GM10248 (cell line): Measurements from ENCODE around the gene FAT1.

Experiments used
- CTCF ChIA-PET: fragments of 300-600 bp; sonication (Branson Sonifier 250); formaldehyde crosslinking; extraction: SDS; loops from one replicate; lab custom pipeline; 2021; ENCODE audit warnings: antibody characterized with exemption; lab: Yijun Ruan, JAX
- POLR2A ChIA-PET: fragments of 350-650 bp; sonication (Branson Sonifier 250); formaldehyde crosslinking; extraction: SDS; loops from one replicate; lab custom pipeline; 2020; ENCODE audit warnings: antibody characterized with exemption; lab: Yijun Ruan, JAX
- DNase-seq: peaks from one replicate; pipeline ENCODE4 v3.0.0; 2012; ENCODE audit errors: extremely low spot score
- CTCF ChIP-seq: IDR thresholded peaks from 2 replicates; pipeline ENCODE4 v1.5.1; 2012; ENCODE audit warnings: mild to moderate bottlenecking, low read depth; ENCODE audit errors: extremely low read depth, missing control alignments, control extremely low read depth

The FAT1 gene

GRCh38 chr4:186627226-186627865, 96.3 kb downstream of the FAT1 start:
- POLR2A ChIA-PET: no interaction called here
- no peak for DNase-seq
- TF ChIP-seq CTCF: no peak
- CTCF ChIA-PET: no interaction called here

- TF ChIP-seq CTCF: no peak
- CTCF ChIA-PET: no interaction called here
- no peak for DNase-seq
- POLR2A ChIA-PET: no interaction called here
Measured at GRCh38 chr4:186624951-186625350, 98.7 kb downstream of the FAT1 start.

- DNase-seq: no peak
- TF ChIP-seq CTCF: no peak
- ChIA-PET POLR2A (no interaction called here), CTCF (interaction anchor here (1.4 kb wide), 1 partner anchor 36 kb away, joined by 4 read pairs; no protein-coding TSS in a partner anchor)
Measured at GRCh38 chr4:186623546-186623945, 100.1 kb downstream of the FAT1 start.

GRCh38 chr4:186622788-186623464, 100.7 kb downstream of the FAT1 start:
- ChIA-PET CTCF (interaction anchor here (1.4 kb wide), 1 partner anchor 35 kb away, joined by 4 read pairs; no protein-coding TSS in a partner anchor), POLR2A (no interaction called here)
- no peak for TF ChIP-seq CTCF
- DNase-seq: no peak

- ChIA-PET CTCF (no interaction called here), POLR2A (no interaction called here)
- no peak for TF ChIP-seq CTCF
- no peak for DNase-seq
Measured at GRCh38 chr4:186621959-186622553, 101.6 kb downstream of the FAT1 start.

- DNase-seq: no peak
- no peak for TF ChIP-seq CTCF
- ChIA-PET CTCF (no interaction called here), POLR2A (no interaction called here)
Measured at GRCh38 chr4:186619088-186619487, 104.6 kb downstream of the FAT1 start.
